Stimulated activated CD4-positive, alpha-beta T cell treated with anti-CD3 and anti-CD28 coated beads, Interleukin-12 subunit alpha, Interleukin-12 subunit beta, amount 100 ng/mL, for 4 hours (primary cell): ENCODE data around the gene HOXA7.

Experiments
- DNase-seq: peaks from one replicate; pipeline ENCODE4 v3.0.0-alpha.2; 2020

The HOXA7 gene

GRCh38 chr7:27193335-27194001 lies 37.0 kb upstream of the HOXA7 start:
- no peak for DNase-seq

GRCh38 chr7:27192546-27193334 lies 36.3 kb upstream of the HOXA7 start:
- no peak for DNase-seq

GRCh38 chr7:27191833-27192545 lies 35.5 kb upstream of the HOXA7 start:
- no peak for DNase-seq

- DNase-seq, result no peak
Measured at GRCh38 chr7:27191161-27191731, 34.8 kb upstream of the HOXA7 start.

- DNase-seq, result no peak
Measured at GRCh38 chr7:27189997-27190748, 33.7 kb upstream of the HOXA7 start.

- no peak for DNase-seq
Measured at GRCh38 chr7:27189295-27189996, 33.0 kb upstream of the HOXA7 start.

- DNase-seq, result no peak
Measured at GRCh38 chr7:27188386-27189294, 32.2 kb upstream of the HOXA7 start.

- no peak for DNase-seq
Measured at GRCh38 chr7:27187475-27188385, 31.3 kb upstream of the HOXA7 start.

- no peak for DNase-seq
Measured at GRCh38 chr7:27186668-27187474, 30.4 kb upstream of the HOXA7 start.

GRCh38 chr7:27185854-27186667 lies 29.6 kb upstream of the HOXA7 start:
- DNase-seq, result no peak

- DNase-seq, result no peak
Measured at GRCh38 chr7:27185013-27185853, 28.8 kb upstream of the HOXA7 start, which contains the start of gene HOXA11. HOXA11 (minus strand) TSS chr7:27185232; CDS start chr7:27185144, 88 bp downstream.

- DNase-seq, result no peak
Measured at GRCh38 chr7:27184337-27185012, 28.0 kb upstream of the HOXA7 start.

- DNase-seq, result no peak
Measured at GRCh38 chr7:27183682-27184336, 27.3 kb upstream of the HOXA7 start.

- DNase-seq, result no peak
Measured at GRCh38 chr7:27182861-27183681, 26.6 kb upstream of the HOXA7 start.
